HL-60 (cell line): Measurements from ENCODE around the gene TMEM135.

Experiments used
- GABPA ChIP-seq: IDR thresholded peaks from 2 replicates; pipeline ENCODE4 v1.6.1; 2012; ENCODE audit warnings: low read depth
- POLR2AphosphoS5 ChIP-seq: IDR thresholded peaks from 2 replicates; pipeline ENCODE4 v1.6.1; 2012; ENCODE audit warnings: low read depth
- TF ChIP-seq, protein P1 (sequence below): IDR thresholded peaks from one replicate; pipeline ENCODE4 v1.5.1; 2011; ENCODE audit warnings: low read length, control low read depth, inconsistent platforms; ENCODE audit not compliant: insufficient read depth
- TF ChIP-seq, protein P2 (sequence below): IDR thresholded peaks from 2 replicates; pipeline ENCODE4 v1.6.1; 2012; ENCODE audit warnings: low read depth; ENCODE audit not compliant: insufficient replicate concordance

DNA sequence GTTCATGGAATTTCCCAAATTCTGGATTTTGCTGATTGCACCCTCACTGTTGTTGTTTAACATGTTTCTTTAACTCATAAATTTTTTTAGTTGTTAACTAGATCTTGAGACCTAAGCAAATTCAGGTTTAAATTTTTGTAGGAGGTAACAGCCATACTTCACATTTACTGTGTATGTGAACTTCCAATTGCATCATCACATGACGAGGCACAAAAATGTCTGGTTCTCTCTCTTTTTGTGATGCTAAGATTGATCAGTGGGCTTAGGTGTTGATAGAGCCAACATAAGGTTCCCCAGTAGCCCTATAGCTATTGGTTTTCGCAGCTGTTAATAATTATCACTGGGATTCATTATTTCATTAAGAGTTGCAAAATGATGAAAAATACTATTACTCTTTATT, 277.5 kb downstream of the TMEM135 start:
- TF ChIP-seq, protein P1, sequence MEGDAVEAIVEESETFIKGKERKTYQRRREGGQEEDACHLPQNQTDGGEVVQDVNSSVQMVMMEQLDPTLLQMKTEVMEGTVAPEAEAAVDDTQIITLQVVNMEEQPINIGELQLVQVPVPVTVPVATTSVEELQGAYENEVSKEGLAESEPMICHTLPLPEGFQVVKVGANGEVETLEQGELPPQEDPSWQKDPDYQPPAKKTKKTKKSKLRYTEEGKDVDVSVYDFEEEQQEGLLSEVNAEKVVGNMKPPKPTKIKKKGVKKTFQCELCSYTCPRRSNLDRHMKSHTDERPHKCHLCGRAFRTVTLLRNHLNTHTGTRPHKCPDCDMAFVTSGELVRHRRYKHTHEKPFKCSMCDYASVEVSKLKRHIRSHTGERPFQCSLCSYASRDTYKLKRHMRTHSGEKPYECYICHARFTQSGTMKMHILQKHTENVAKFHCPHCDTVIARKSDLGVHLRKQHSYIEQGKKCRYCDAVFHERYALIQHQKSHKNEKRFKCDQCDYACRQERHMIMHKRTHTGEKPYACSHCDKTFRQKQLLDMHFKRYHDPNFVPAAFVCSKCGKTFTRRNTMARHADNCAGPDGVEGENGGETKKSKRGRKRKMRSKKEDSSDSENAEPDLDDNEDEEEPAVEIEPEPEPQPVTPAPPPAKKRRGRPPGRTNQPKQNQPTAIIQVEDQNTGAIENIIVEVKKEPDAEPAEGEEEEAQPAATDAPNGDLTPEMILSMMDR: no peak
- no peak for TF ChIP-seq POLR2AphosphoS5
- no peak for TF ChIP-seq GABPA
- TF ChIP-seq, protein P2, sequence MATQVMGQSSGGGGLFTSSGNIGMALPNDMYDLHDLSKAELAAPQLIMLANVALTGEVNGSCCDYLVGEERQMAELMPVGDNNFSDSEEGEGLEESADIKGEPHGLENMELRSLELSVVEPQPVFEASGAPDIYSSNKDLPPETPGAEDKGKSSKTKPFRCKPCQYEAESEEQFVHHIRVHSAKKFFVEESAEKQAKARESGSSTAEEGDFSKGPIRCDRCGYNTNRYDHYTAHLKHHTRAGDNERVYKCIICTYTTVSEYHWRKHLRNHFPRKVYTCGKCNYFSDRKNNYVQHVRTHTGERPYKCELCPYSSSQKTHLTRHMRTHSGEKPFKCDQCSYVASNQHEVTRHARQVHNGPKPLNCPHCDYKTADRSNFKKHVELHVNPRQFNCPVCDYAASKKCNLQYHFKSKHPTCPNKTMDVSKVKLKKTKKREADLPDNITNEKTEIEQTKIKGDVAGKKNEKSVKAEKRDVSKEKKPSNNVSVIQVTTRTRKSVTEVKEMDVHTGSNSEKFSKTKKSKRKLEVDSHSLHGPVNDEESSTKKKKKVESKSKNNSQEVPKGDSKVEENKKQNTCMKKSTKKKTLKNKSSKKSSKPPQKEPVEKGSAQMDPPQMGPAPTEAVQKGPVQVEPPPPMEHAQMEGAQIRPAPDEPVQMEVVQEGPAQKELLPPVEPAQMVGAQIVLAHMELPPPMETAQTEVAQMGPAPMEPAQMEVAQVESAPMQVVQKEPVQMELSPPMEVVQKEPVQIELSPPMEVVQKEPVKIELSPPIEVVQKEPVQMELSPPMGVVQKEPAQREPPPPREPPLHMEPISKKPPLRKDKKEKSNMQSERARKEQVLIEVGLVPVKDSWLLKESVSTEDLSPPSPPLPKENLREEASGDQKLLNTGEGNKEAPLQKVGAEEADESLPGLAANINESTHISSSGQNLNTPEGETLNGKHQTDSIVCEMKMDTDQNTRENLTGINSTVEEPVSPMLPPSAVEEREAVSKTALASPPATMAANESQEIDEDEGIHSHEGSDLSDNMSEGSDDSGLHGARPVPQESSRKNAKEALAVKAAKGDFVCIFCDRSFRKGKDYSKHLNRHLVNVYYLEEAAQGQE: no peak
